ENCODE results near the gene FZD8. TPM values are rescaled to one million over a fixed set of nuclear protein-coding genes. Genes with fewer than 3 reads are reported as not detected.
"Not testable (repeated sequence)": the region's sequence is repeated elsewhere in the genome, so short reads cannot be mapped to it uniquely, and the experiment has no call there.

Gene FZD8
- under 1 TPM; 0.15 to 0.22 TPM for total RNA-seq

GRCh38 chr10:35642035-35642792 lies at the start of gene FZD8:
TSS of gene FZD8 (minus strand) at chr10:35642296. CDS start at chr10:35641429, 867 bp downstream.
- peaks cover 68% of the 10 kb centered on the region for H3K27me3 Mint-ChIP-seq
- ChIA-PET POLR2A (no interaction called here), CTCF (no interaction called here)
- H3K4me1 Mint-ChIP-seq = peaks cover 25% of the 10 kb centered on the region
- H3K27ac Mint-ChIP-seq = no peak within 1 kb of the TSS
- H3K36me3 Mint-ChIP-seq (ENCODE audit: low read depth) = no peaks in the 10 kb centered on the region
- H3K4me3 Mint-ChIP-seq = peak within 1 kb of the TSS; percentile 74
- peak; percentile 61 for DNase-seq
- no peaks in the 10 kb centered on the region for H3K9me3 Mint-ChIP-seq

- no peak overlapping the region for H3K27ac Mint-ChIP-seq
- H3K4me1 Mint-ChIP-seq = no peaks in the 10 kb centered on the region
- ChIA-PET CTCF (no interaction called here), POLR2A (no interaction called here)
- no peak for DNase-seq
- H3K27me3 Mint-ChIP-seq = no peaks in the 10 kb centered on the region
- no peaks in the 10 kb centered on the region for H3K36me3 Mint-ChIP-seq (ENCODE audit: low read depth)
- no peak overlapping the region for H3K4me3 Mint-ChIP-seq
- H3K9me3 Mint-ChIP-seq = no peaks in the 10 kb centered on the region
These were observed 49.6 kb upstream of the FZD8 start for GRCh38 chr10:35691522-35692236.

GRCh38 chr10:35690534-35690933 lies 48.4 kb upstream of the FZD8 start:
- H3K27me3 Mint-ChIP-seq = no peaks in the 10 kb centered on the region
- no peak overlapping the region for H3K4me3 Mint-ChIP-seq
- ChIA-PET CTCF (no interaction called here), POLR2A (no interaction called here)
- no peak for DNase-seq
- no peak overlapping the region for H3K27ac Mint-ChIP-seq
- H3K4me1 Mint-ChIP-seq = no peaks in the 10 kb centered on the region
- H3K9me3 Mint-ChIP-seq = no peaks in the 10 kb centered on the region
- H3K36me3 Mint-ChIP-seq (ENCODE audit: low read depth) = no peaks in the 10 kb centered on the region

GRCh38 chr10:35685858-35686257 lies 43.8 kb upstream of the FZD8 start:
- POLR2A ChIA-PET; CTCF ChIA-PET; H3K36me3 Mint-ChIP-seq (ENCODE audit: low read depth); H3K4me3 Mint-ChIP-seq; H3K4me1 Mint-ChIP-seq; H3K27ac Mint-ChIP-seq; H3K27me3 Mint-ChIP-seq; H3K9me3 Mint-ChIP-seq; DNase-seq: not testable (repeated sequence)

- H3K36me3 Mint-ChIP-seq (ENCODE audit: low read depth) = no peaks in the 10 kb centered on the region
- ChIA-PET CTCF (no interaction called here), POLR2A (no interaction called here)
- H3K4me3 Mint-ChIP-seq = no peak overlapping the region
- H3K27ac Mint-ChIP-seq = no peak overlapping the region
- DNase-seq = no peak
- peaks cover 2% of the 10 kb centered on the region for H3K9me3 Mint-ChIP-seq
- no peaks in the 10 kb centered on the region for H3K27me3 Mint-ChIP-seq
- no peaks in the 10 kb centered on the region for H3K4me1 Mint-ChIP-seq
These were observed 43.3 kb upstream of the FZD8 start for GRCh38 chr10:35685402-35685801.

GRCh38 chr10:35684586-35684985 lies 42.5 kb upstream of the FZD8 start:
- POLR2A ChIA-PET = no interaction called here
- no peak for DNase-seq
- peaks cover 2% of the 10 kb centered on the region for H3K9me3 Mint-ChIP-seq
- no peak overlapping the region for H3K27ac Mint-ChIP-seq
- H3K27me3 Mint-ChIP-seq = no peaks in the 10 kb centered on the region
- H3K36me3 Mint-ChIP-seq (ENCODE audit: low read depth) = no peaks in the 10 kb centered on the region
- no peak overlapping the region for H3K4me3 Mint-ChIP-seq
- CTCF ChIA-PET = no interaction called here
- no peaks in the 10 kb centered on the region for H3K4me1 Mint-ChIP-seq

GRCh38 chr10:35675846-35676245 lies 33.8 kb upstream of the FZD8 start:
- CTCF ChIA-PET = no interaction called here
- POLR2A ChIA-PET = no interaction called here
- no peaks in the 10 kb centered on the region for H3K9me3 Mint-ChIP-seq
- H3K27me3 Mint-ChIP-seq = peaks cover 2% of the 10 kb centered on the region
- no peak for DNase-seq
- H3K4me3 Mint-ChIP-seq = no peak overlapping the region
- no peak overlapping the region for H3K27ac Mint-ChIP-seq
- no peaks in the 10 kb centered on the region for H3K4me1 Mint-ChIP-seq
- no peaks in the 10 kb centered on the region for H3K36me3 Mint-ChIP-seq (ENCODE audit: low read depth)

GRCh38 chr10:35674843-35675242 lies 32.7 kb upstream of the FZD8 start:
- Mint-ChIP-seq H3K27ac (no peak overlapping the region), H3K9me3 (no peaks in the 10 kb centered on the region), H3K4me1 (no peaks in the 10 kb centered on the region), H3K4me3 (no peak overlapping the region), H3K36me3 (ENCODE audit: low read depth) (no peaks in the 10 kb centered on the region), H3K27me3 (peaks cover 2% of the 10 kb centered on the region)
- ChIA-PET POLR2A (no interaction called here), CTCF (no interaction called here)
- no peak for DNase-seq

- POLR2A ChIA-PET = no interaction called here
- DNase-seq = no peak
- Mint-ChIP-seq H3K27me3 (no peaks in the 10 kb centered on the region), H3K4me3 (no peak overlapping the region), H3K9me3 (peaks cover 10% of the 10 kb centered on the region), H3K27ac (no peak overlapping the region), H3K4me1 (no peaks in the 10 kb centered on the region), H3K36me3 (ENCODE audit: low read depth) (no peaks in the 10 kb centered on the region)
- CTCF ChIA-PET = interaction anchor here (0.6 kb wide), 1 partner anchor 524 kb away, joined by 3 read pairs; no protein-coding TSS in a partner anchor
These were observed 27.0 kb upstream of the FZD8 start for GRCh38 chr10:35668865-35669650.

- DNase-seq = no peak
- ChIA-PET POLR2A (no interaction called here), CTCF (interaction anchor here (0.6 kb wide), 1 partner anchor 523 kb away, joined by 3 read pairs; no protein-coding TSS in a partner anchor)
- H3K4me3 Mint-ChIP-seq = no peak overlapping the region
- no peaks in the 10 kb centered on the region for H3K4me1 Mint-ChIP-seq
- peaks cover 10% of the 10 kb centered on the region for H3K9me3 Mint-ChIP-seq
- H3K27me3 Mint-ChIP-seq = no peaks in the 10 kb centered on the region
- H3K36me3 Mint-ChIP-seq (ENCODE audit: low read depth) = no peaks in the 10 kb centered on the region
- H3K27ac Mint-ChIP-seq = no peak overlapping the region
These were observed 25.9 kb upstream of the FZD8 start for GRCh38 chr10:35667971-35668370.

GRCh38 chr10:35667270-35667889 lies 25.3 kb upstream of the FZD8 start:
- no peak for DNase-seq
- Mint-ChIP-seq H3K9me3 (peaks cover 10% of the 10 kb centered on the region), H3K4me1 (no peaks in the 10 kb centered on the region), H3K27ac (no peak overlapping the region), H3K27me3 (no peaks in the 10 kb centered on the region), H3K36me3 (ENCODE audit: low read depth) (no peaks in the 10 kb centered on the region), H3K4me3 (no peak overlapping the region)
- ChIA-PET CTCF (no interaction called here), POLR2A (no interaction called here)

GRCh38 chr10:35661236-35661635 lies 19.1 kb upstream of the FZD8 start:
- Mint-ChIP-seq H3K27ac (no peak overlapping the region), H3K4me3 (no peak overlapping the region), H3K36me3 (ENCODE audit: low read depth) (no peaks in the 10 kb centered on the region), H3K4me1 (no peaks in the 10 kb centered on the region), H3K27me3 (peaks cover 6% of the 10 kb centered on the region), H3K9me3 (peaks cover 3% of the 10 kb centered on the region)
- CTCF ChIA-PET = no interaction called here
- POLR2A ChIA-PET = no interaction called here
- DNase-seq = no peak

- no peaks in the 10 kb centered on the region for H3K4me1 Mint-ChIP-seq
- peaks cover 3% of the 10 kb centered on the region for H3K9me3 Mint-ChIP-seq
- no peak overlapping the region for H3K4me3 Mint-ChIP-seq
- ChIA-PET POLR2A (no interaction called here), CTCF (no interaction called here)
- DNase-seq = no peak
- no peaks in the 10 kb centered on the region for H3K36me3 Mint-ChIP-seq (ENCODE audit: low read depth)
- peaks cover 7% of the 10 kb centered on the region for H3K27me3 Mint-ChIP-seq
- no peak overlapping the region for H3K27ac Mint-ChIP-seq
These were observed 17.4 kb upstream of the FZD8 start for GRCh38 chr10:35659456-35659855.
